K562 (cell line): Measurements from ENCODE around the gene RTBDN. TPM values are rescaled to one million over a fixed set of nuclear protein-coding genes. Genes with fewer than 3 reads are reported as not detected.
A peak's percentile ranks its signal among the peaks of the same experiment; 100 is the strongest.

Experiments used
- ATAC-seq: fragments of 200-7000 bp; cut with Tn5 transposase; 3 replicates; pipeline ENCODE4 v1.9.1; 2020; ENCODE audit warnings: moderate library complexity
- BruUV-seq: library from RNA; stranded (reverse); fragments of 400-500 nt; replicated peaks from 2 replicates; lab custom pipeline; 2021; lab: Mats Ljungman, UMichigan
- CTCF ChIA-PET: fragments of 300-600 bp; formaldehyde crosslinking; extraction: SDS; loops from one replicate; lab custom pipeline; 2021; ENCODE audit warnings: low intra/inter-chr PET ratio; lab: Yijun Ruan, JAX
- POLR2A ChIA-PET: fragments of 300-600, 350-650 bp; sonication (Branson Sonifier 250); formaldehyde crosslinking; extraction: SDS; loops from one replicate; lab custom pipeline; 2021; ENCODE audit warnings: antibody characterized with exemption, inconsistent platforms; lab: Yijun Ruan, JAX
- DNase-seq, 4 experiments: peaks; one replicate each; pipeline versions ENCODE4 v3.0.0 to v3.0.0-alpha.2; 2011 to 2018; ENCODE audit warnings: low spot score in 3 of 4, mixed read lengths in 3 of 4; ENCODE audit errors: extremely low read depth in 1 of 4
- FAIRE-seq: peaks from 2 replicates; lab custom pipeline; 2011; peaks lifted over from hg19 to GRCh38; lab: Jason Lieb, UNC
- H2AFZ ChIP-seq: 2 replicates; pipeline ENCODE4 v1.6.0; 2011; ENCODE audit warnings: low read depth, low read length, control low read depth, inconsistent platforms
- H3K27ac ChIP-seq: fragments of 200-600 bp; 3 replicates; pipeline ENCODE4 v1.8.0; 2011; ENCODE audit warnings: low read depth, mild to moderate bottlenecking, control low read depth, inconsistent platforms, low read length, moderate library complexity, mixed read lengths; ENCODE audit errors: extremely low read depth
- H3K27me3 ChIP-seq, 2 experiments: fragments of 300-600 bp in 1 of 2; 2 replicates in 1 of 2; 3 replicates in 1 of 2; pipeline versions ENCODE4 v1.6.0 to v1.8.0; 2011; ENCODE audit warnings: inconsistent platforms in 2 of 2, low read length in 2 of 2, mild to moderate bottlenecking in 1 of 2, mixed read lengths in 1 of 2, moderate library complexity in 1 of 2; ENCODE audit not compliant: control insufficient read depth in 2 of 2, insufficient read depth in 2 of 2
- H3K36me3 ChIP-seq: fragments of 300-600 bp; 3 replicates; pipeline ENCODE4 v1.8.0; 2011; ENCODE audit warnings: mild to moderate bottlenecking, low read length, inconsistent platforms; ENCODE audit not compliant: control insufficient read depth, insufficient read depth
- H3K4me1 ChIP-seq, 2 experiments: fragments of 200-600 bp in 1 of 2; replicated peaks in 1 of 2; 2 replicates in 1 of 2; 3 replicates in 1 of 2; pipeline versions ENCODE4 v1.5.1 to v1.8.0; 2011; ENCODE audit warnings: inconsistent platforms in 2 of 2, low read length in 2 of 2, mild to moderate bottlenecking in 1 of 2, mixed read lengths in 1 of 2, moderate library complexity in 1 of 2; ENCODE audit not compliant: control insufficient read depth in 2 of 2, insufficient read depth in 2 of 2
- H3K4me2 ChIP-seq: 2 replicates; pipeline ENCODE4 v1.6.1; 2011; ENCODE audit warnings: low read length, control low read depth, inconsistent platforms, mixed read lengths; ENCODE audit not compliant: insufficient read depth
- H3K4me3 ChIP-seq: fragments of 200-600 bp; sonication (generic), shearing (Covaris generic); 2 replicates; pipeline ENCODE4 v1.5.1; 2016; ENCODE audit warnings: control low read depth, inconsistent platforms
- H3K79me2 ChIP-seq: fragments of 200-600 bp; 3 replicates; pipeline ENCODE4 v1.8.0; 2011; ENCODE audit warnings: low read length, inconsistent platforms; ENCODE audit not compliant: control insufficient read depth, insufficient read depth
- H3K9ac ChIP-seq, 2 experiments: 2 replicates each; pipeline versions ENCODE4 v1.6.0 to v1.6.1; 2011; ENCODE audit warnings: low read depth in 2 of 2, low read length in 2 of 2, control low read depth in 1 of 2, inconsistent platforms in 1 of 2, mild to moderate bottlenecking in 1 of 2, mixed read lengths in 1 of 2; ENCODE audit not compliant: insufficient read depth in 1 of 2
- H3K9me1 ChIP-seq: one replicate; pipeline ENCODE4 v1.6.0; 2011; ENCODE audit warnings: inconsistent platforms, mild to moderate bottlenecking, low read length, moderate library complexity; ENCODE audit not compliant: control insufficient read depth, insufficient read depth
- H3K9me3 ChIP-seq: replicated peaks from 2 replicates; pipeline ENCODE4 v1.5.1; 2011; ENCODE audit warnings: low read depth, low read length, inconsistent platforms; ENCODE audit not compliant: control insufficient read depth, insufficient read depth
- H4K20me1 ChIP-seq: replicated peaks from 2 replicates; pipeline ENCODE4 v1.6.1; 2011; ENCODE audit warnings: low read length, inconsistent platforms, mixed read lengths; ENCODE audit not compliant: control insufficient read depth, insufficient read depth
- CREB3 ChIP-seq: fragments of 450-650 bp; conservative IDR thresholded peaks from 2 replicates; pipeline ENCODE4 v1.6.1; 2016; ENCODE audit warnings: missing genetic modification characterization, low read depth, mild to moderate bottlenecking, missing compliant biosample characterization, moderate library complexity
- E2F6 ChIP-seq, 2 experiments: IDR thresholded peaks; 2 replicates each; pipeline ENCODE4 v1.6.1; 2011; ENCODE audit warnings: borderline replicate concordance in 1 of 2, control low read depth in 1 of 2, low read depth in 1 of 2, low read length in 1 of 2, mild to moderate bottlenecking in 1 of 2, mixed read lengths in 1 of 2, moderate library complexity in 1 of 2; ENCODE audit not compliant: insufficient read depth in 1 of 2, insufficient read length in 1 of 2, poor library complexity in 1 of 2, severe bottlenecking in 1 of 2; ENCODE audit errors: extremely low read depth in 1 of 2
- PKNOX1 ChIP-seq: fragments of 450-650 bp; IDR thresholded peaks from 2 replicates; pipeline ENCODE4 v1.6.1; 2016
- PRMT5 ChIP-seq: sonication (generic); formaldehyde crosslinking; IDR thresholded peaks from 2 replicates; pipeline ENCODE4 v1.5.0; 2020; ENCODE audit warnings: missing genetic modification reagents
- SAFB2 ChIP-seq: fragments of 200-400 bp; formaldehyde crosslinking; IDR thresholded peaks from 2 replicates; pipeline ENCODE4 v1.6.1; 2018; ENCODE audit warnings: borderline replicate concordance, low read length, low read depth, moderate library complexity; ENCODE audit not compliant: severe bottlenecking
- ZBED1 ChIP-seq: IDR thresholded peaks from 2 replicates; pipeline ENCODE4 v1.6.1; 2014
- ZBTB34 ChIP-seq: fragments of 250-450 bp; sonication (Bioruptor Pico); IDR thresholded peaks from 2 replicates; pipeline ENCODE4 v1.8.0; 2021; ENCODE audit warnings: mild to moderate bottlenecking, moderate library complexity
- ZNF280B ChIP-seq: fragments of 250-450 bp; sonication (Bioruptor Pico); IDR thresholded peaks from 2 replicates; pipeline ENCODE4 v1.5.1; 2021; ENCODE audit warnings: mild to moderate bottlenecking
- WGBS: fragments of 100-300 bp; shearing (Covaris generic); methylation state at CpG from one replicate; pipeline ENCODE4 v1.1.6; 2016; ENCODE audit warnings: low coverage, mixed read lengths; ENCODE audit not compliant: insufficient coverage; ENCODE audit errors: missing lambda C conversion rate; 5-methylcytosine and 5-hydroxymethylcytosine counted together
- in situ Hi-C: fragments of 300-500 bp; cut with MboI; formaldehyde crosslinking; loops from 4 replicates; pipeline ENCODE4 v1.15.0; 2018; ENCODE audit warnings: inconsistent platforms, mixed read lengths
- intact Hi-C: fragments of 100-400 bp; cut with micrococcal nuclease; formaldehyde crosslinking; loops from 2 replicates; pipeline ENCODE4 v1.14.2; 2022
- polyA plus RNA-seq, 8 experiments: library from polyadenylated mRNA; depleted of rRNA in 4 of 8; stranded (reverse) in 5 of 8; unstranded in 3 of 8; fragments of >200 nt; fragmentation: Nextera tagmentation in 2 of 8; fragmentation: Illumina TruSeq in 1 of 8; extraction: Ambion mirVana in 2 of 8; extraction: Trizol in 1 of 8; gene quantifications; 2 replicates each; pipeline versions ENCODE4 v1.2.1 to v1.2.3, GENCODE V29; 2011 to 2014; ENCODE audit warnings: inconsistent platforms in 1 of 8, missing spikeins in 1 of 8
- total RNA-seq, 7 experiments: library from RNA; depleted of rRNA in 6 of 7; stranded (reverse); fragments of >200 nt in 6 of 7; fragmentation: Illumina TruSeq in 2 of 7; extraction: Trizol in 2 of 7; gene quantifications; 2 replicates each; pipeline versions ENCODE4 v1.2.1 to v1.2.3, GENCODE V29; 2011 to 2021; ENCODE audit warnings: low replicate concordance in 1 of 7

The RTBDN gene
- total and polyA plus RNA-seq, 9 of the 15 experiments (the other 6 are each of a cell fraction or from before 2014, with no cell fraction given), result 0.20 to 2.3 (median 0.72) TPM; not detected in 1

- TF ChIP-seq CREB3 (tag), result no peak
- TF ChIP-seq ZBTB34 (CRISPR knock-in tag), result no peak
- no peak for TF ChIP-seq PKNOX1
These were observed 49.4 kb downstream of the RTBDN start (continued) for GRCh38 chr19:12784871-12785430.

GRCh38 chr19:12784394-12784870 lies 49.9 kb downstream of the RTBDN start:
- H3K27me3 ChIP-seq, result no peaks in the 10 kb centered on the region
- FAIRE-seq (peak; percentile 98), ATAC-seq (peak; percentile 70), DNase-seq (peak; percentile 62 to 91 (median 76))
- no peaks in the 10 kb centered on the region for H3K9me1 ChIP-seq
- BruUV-seq, result no TSS peak
- WGBS, result 5% methylated on average over 10 of the region's 10 CpGs
- H4K20me1 ChIP-seq, result no peaks in the 10 kb centered on the region
- intact Hi-C loops, result no loop called here
- H3K4me2 ChIP-seq, result peak overlapping the region; percentile 95
- peak overlapping the region; percentile 73 to 74 for H3K9ac ChIP-seq
- peaks cover 69 to 71% of the 10 kb centered on the region in 2 experiments for H3K4me1 ChIP-seq
- H3K4me3 ChIP-seq, result no peak overlapping the region; the same call in 1 of the 2 replicates
- H3K9me3 ChIP-seq, result no peaks in the 10 kb centered on the region
- CTCF ChIA-PET, result interaction anchor here (0.6 kb wide), 1 partner anchor 177 kb away, joined by 4 read pairs; no protein-coding TSS in a partner anchor
- POLR2A ChIA-PET, result no interaction called here
- H2AFZ ChIP-seq, result peak overlapping the region; percentile 82
- H3K79me2 ChIP-seq, result peaks cover 4% of the 10 kb centered on the region; the same call in 1 of the 3 replicates
- in situ Hi-C loops, result no loop called here
- no peaks in the 10 kb centered on the region for H3K36me3 ChIP-seq
- peak overlapping the region; percentile 97 for H3K27ac ChIP-seq
- TF ChIP-seq E2F6 (IDR thresholded peaks at IDR 0.05; ENCODE audit: borderline replicate concordance in 1 of 2, extremely low read depth in 1 of 2, insufficient read depth in 1 of 2, insufficient read length in 1 of 2, low read depth in 1 of 2, low read length in 1 of 2, poor library complexity in 1 of 2, severe bottlenecking in 1 of 2), result no peak
- TF ChIP-seq PRMT5 (CRISPR knock-in tag), result no peak
- TF ChIP-seq CREB3 (tag), result no peak
- no peak for TF ChIP-seq ZNF280B (CRISPR knock-in tag)
- TF ChIP-seq SAFB2, result no peak
- no peak for TF ChIP-seq ZBED1
